Endothelial cell of umbilical vein (primary cell): ENCODE data around the gene FTSJ3. TPM values are rescaled to one million over a fixed set of nuclear protein-coding genes. Genes with fewer than 3 reads are reported as not detected.

ENCODE experiments used
- BruUV-seq: library from RNA; stranded (reverse); fragments of 400-500 nt; replicated peaks from 2 replicates; lab custom pipeline; 2021; lab: Mats Ljungman, UMichigan
- CTCF ChIA-PET: fragments of 300-600, 350-600 bp; sonication (Branson Sonifier 250); formaldehyde crosslinking; loops from one replicate; lab custom pipeline; 2021; ENCODE audit warnings: antibody characterized with exemption, inconsistent platforms; lab: Charles Lee
- POLR2A ChIA-PET: fragments of 300-600, 350-600 bp; sonication (Branson Sonifier 250); formaldehyde crosslinking; loops from one replicate; lab custom pipeline; 2021; ENCODE audit warnings: antibody characterized with exemption, inconsistent platforms; lab: Charles Lee
- DNase-seq: peaks from one replicate; pipeline ENCODE4 v3.0.0-alpha.2; 2011; ENCODE audit warnings: low read depth, low spot score
- FAIRE-seq: peaks from 2 replicates; lab custom pipeline; 2011; peaks lifted over from hg19 to GRCh38; lab: Jason Lieb, UNC
- H2AFZ ChIP-seq: 2 replicates; pipeline ENCODE4 v1.6.0; 2012; ENCODE audit warnings: low read depth, low read length, control low read depth, inconsistent platforms
- H3K27ac ChIP-seq: 2 replicates; pipeline ENCODE4 v1.5.1; 2011; ENCODE audit warnings: low read depth, mild to moderate bottlenecking, control low read depth, low read length, moderate library complexity; ENCODE audit not compliant: insufficient read depth
- H3K27me3 ChIP-seq, 2 experiments: 2 replicates each; pipeline versions ENCODE4 v1.6.0 to v1.6.1; 2011; ENCODE audit warnings: low read length in 2 of 2, mixed read lengths in 1 of 2; ENCODE audit not compliant: control insufficient read depth in 2 of 2, insufficient read depth in 2 of 2
- H3K36me3 ChIP-seq, 2 experiments: 2 replicates in 1 of 2; 3 replicates in 1 of 2; pipeline ENCODE4 v1.5.1; 2011; ENCODE audit warnings: low read length in 2 of 2, mild to moderate bottlenecking in 1 of 2, moderate library complexity in 1 of 2; ENCODE audit not compliant: control insufficient read depth in 2 of 2, insufficient read depth in 2 of 2; ENCODE audit errors: extremely low read depth in 1 of 2
- H3K4me1 ChIP-seq: 3 replicates; pipeline ENCODE4 v1.5.1; 2011; ENCODE audit warnings: mild to moderate bottlenecking, low read length; ENCODE audit not compliant: control insufficient read depth, insufficient read depth; ENCODE audit errors: extremely low read depth
- H3K4me2 ChIP-seq: 2 replicates; pipeline ENCODE4 v1.6.1; 2011; ENCODE audit warnings: low read length, control low read depth, mixed read lengths; ENCODE audit not compliant: insufficient read depth
- H3K4me3 ChIP-seq, 3 experiments: fragments of 200-600 bp in 1 of 3; sonication (generic), shearing (Covaris generic) in 1 of 3; replicated peaks in 1 of 3; 2 replicates each; pipeline ENCODE4 v1.5.1; 2011 to 2016; ENCODE audit warnings: control low read depth in 3 of 3, low read length in 3 of 3, mild to moderate bottlenecking in 2 of 3, inconsistent platforms in 1 of 3, low read depth in 1 of 3, moderate library complexity in 1 of 3; ENCODE audit not compliant: insufficient read depth in 1 of 3
- H3K79me2 ChIP-seq: 2 replicates; pipeline ENCODE4 v1.6.0; 2012; ENCODE audit warnings: low read length, inconsistent platforms; ENCODE audit not compliant: control insufficient read depth, insufficient read depth
- H3K9ac ChIP-seq: replicated peaks from 2 replicates; pipeline ENCODE3; 2011; ENCODE audit warnings: low read length, control low read depth; ENCODE audit not compliant: insufficient read depth; ENCODE audit errors: extremely low read depth
- H3K9me1 ChIP-seq: replicated peaks from 3 replicates; pipeline ENCODE4 v1.6.0; 2011; ENCODE audit warnings: mild to moderate bottlenecking, low read length; ENCODE audit not compliant: control insufficient read depth, insufficient read depth; ENCODE audit errors: extremely low read depth
- H3K9me3 ChIP-seq: replicated peaks from 2 replicates; pipeline ENCODE4 v1.5.1; 2012; ENCODE audit warnings: low read length, inconsistent platforms; ENCODE audit not compliant: control insufficient read depth, insufficient read depth
- H4K20me1 ChIP-seq: replicated peaks from 2 replicates; pipeline ENCODE3; 2011; ENCODE audit warnings: mild to moderate bottlenecking, low read length; ENCODE audit not compliant: control insufficient read depth, insufficient read depth; ENCODE audit errors: extremely low read depth
- EZH2 ChIP-seq: IDR thresholded peaks from 2 replicates; pipeline ENCODE4 v1.6.1; 2012; ENCODE audit warnings: borderline replicate concordance, low read depth, mild to moderate bottlenecking, moderate library complexity, low read length, inconsistent platforms; ENCODE audit not compliant: severe bottlenecking
- POLR2A ChIP-seq: IDR thresholded peaks from 2 replicates; pipeline ENCODE4 v1.6.1; 2012; ENCODE audit warnings: low read depth, mild to moderate bottlenecking, control low read depth, low read length
- POLR2AphosphoS5 ChIP-seq: IDR thresholded peaks from 2 replicates; pipeline ENCODE4 v1.6.1; 2012; ENCODE audit warnings: low read depth, mild to moderate bottlenecking, control low read depth, low read length, moderate library complexity; ENCODE audit not compliant: insufficient read depth
- dilution Hi-C: fragments of 300-500 bp; cut with MboI; formaldehyde crosslinking; loops from one replicate; pipeline ENCODE4 v1.15.0; 2019; ENCODE audit warnings: low sequenced_read_pairs; ENCODE audit not compliant: extremely low pct_ligation_motif_present
- intact Hi-C: fragments of 100-400 bp; cut with micrococcal nuclease; formaldehyde crosslinking; loops from one replicate; pipeline ENCODE4 v1.10.0; 2022
- polyA plus RNA-seq, 4 experiments: library from polyadenylated mRNA; depleted of rRNA in 3 of 4; stranded (reverse) in 3 of 4; unstranded in 1 of 4; fragments of >200 nt; gene quantifications; 2 replicates each; pipeline versions ENCODE4 v1.2.1 to v1.2.3, GENCODE V29; 2011 to 2012; ENCODE audit warnings: missing spikeins in 1 of 4
- total RNA-seq: library from RNA; stranded (reverse); gene quantifications from 2 replicates; pipeline ENCODE4 v1.2.3, GENCODE V29; 2021
- TF ChIP-seq, protein P1 (sequence below), 2 donors: IDR thresholded peaks; 1 replicate in 1 of 2; 2 replicates in 1 of 2; pipeline ENCODE4 v1.5.1; 2011; ENCODE audit warnings: low read length in 2 of 2, mild to moderate bottlenecking in 2 of 2, moderate library complexity in 2 of 2, control low read depth in 1 of 2, inconsistent platforms in 1 of 2, low read depth in 1 of 2; ENCODE audit not compliant: insufficient read depth in 1 of 2; ENCODE audit errors: extremely low read depth in 1 of 2
- TF ChIP-seq, protein P2 (sequence below): IDR thresholded peaks from 2 replicates; pipeline ENCODE4 v1.6.1; 2011; ENCODE audit not compliant: insufficient read depth, insufficient read length

The FTSJ3 gene
- total and polyA plus RNA-seq, 2 donors (not counting 3 experiments of a cell fraction or from before 2014, with no cell fraction given): 42.1 to 60.2 TPM

DNA sequence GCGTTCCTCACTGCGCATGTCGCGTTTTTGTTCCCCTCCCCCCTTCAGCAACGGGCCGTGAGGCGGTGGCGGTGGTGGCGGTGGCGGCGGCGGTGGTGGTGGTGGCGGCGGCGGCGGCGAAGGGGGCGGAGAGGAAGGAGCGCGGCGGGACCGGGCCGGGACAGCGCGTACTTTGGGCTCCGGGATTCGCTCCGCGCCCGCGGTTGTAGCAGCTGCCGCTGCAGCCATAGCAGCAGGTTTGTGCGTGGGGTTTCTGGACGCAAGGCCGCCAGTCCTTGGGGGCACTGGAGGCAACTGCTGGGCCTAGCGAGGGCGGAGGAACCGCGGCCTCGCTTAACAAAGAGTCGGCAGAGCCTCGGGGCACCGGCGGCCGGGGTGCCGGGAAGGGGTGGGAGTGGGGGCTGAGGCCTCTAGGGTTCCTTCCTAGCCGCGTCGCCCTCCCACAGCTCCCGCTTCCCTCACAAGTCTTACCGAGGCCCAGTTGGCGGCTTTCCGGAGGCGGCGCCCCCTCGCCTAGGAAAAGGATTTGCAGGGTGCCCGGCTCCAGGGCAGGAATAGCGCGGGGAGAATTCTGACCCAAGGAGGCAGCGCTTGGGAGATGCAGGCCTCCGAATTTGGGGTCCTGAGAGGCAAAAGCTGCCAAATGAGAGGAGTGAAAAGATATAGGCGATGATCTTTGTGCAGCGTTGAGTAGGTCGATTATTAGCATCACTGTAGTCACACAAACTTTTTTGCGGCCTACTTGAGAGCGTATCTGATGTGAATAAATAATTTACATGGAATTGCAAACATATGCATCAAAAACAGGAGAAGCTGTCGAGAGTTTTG lies 53.1 kb downstream of the FTSJ3 start, which contains the start of gene DDX42:
TSS of gene DDX42 (plus strand) at position 30 of the 828 bp plus-strand sequence. CDS start 12,880 bp downstream, outside the sequence.
- TF ChIP-seq POLR2A (no peak), POLR2AphosphoS5 (no peak), EZH2 (no peak)
- TF ChIP-seq, protein P1, sequence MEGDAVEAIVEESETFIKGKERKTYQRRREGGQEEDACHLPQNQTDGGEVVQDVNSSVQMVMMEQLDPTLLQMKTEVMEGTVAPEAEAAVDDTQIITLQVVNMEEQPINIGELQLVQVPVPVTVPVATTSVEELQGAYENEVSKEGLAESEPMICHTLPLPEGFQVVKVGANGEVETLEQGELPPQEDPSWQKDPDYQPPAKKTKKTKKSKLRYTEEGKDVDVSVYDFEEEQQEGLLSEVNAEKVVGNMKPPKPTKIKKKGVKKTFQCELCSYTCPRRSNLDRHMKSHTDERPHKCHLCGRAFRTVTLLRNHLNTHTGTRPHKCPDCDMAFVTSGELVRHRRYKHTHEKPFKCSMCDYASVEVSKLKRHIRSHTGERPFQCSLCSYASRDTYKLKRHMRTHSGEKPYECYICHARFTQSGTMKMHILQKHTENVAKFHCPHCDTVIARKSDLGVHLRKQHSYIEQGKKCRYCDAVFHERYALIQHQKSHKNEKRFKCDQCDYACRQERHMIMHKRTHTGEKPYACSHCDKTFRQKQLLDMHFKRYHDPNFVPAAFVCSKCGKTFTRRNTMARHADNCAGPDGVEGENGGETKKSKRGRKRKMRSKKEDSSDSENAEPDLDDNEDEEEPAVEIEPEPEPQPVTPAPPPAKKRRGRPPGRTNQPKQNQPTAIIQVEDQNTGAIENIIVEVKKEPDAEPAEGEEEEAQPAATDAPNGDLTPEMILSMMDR (IDR thresholded peaks at IDR 0.05; ENCODE audit: extremely low read depth in 1 of 2, insufficient read depth in 1 of 2, low read depth in 1 of 2, low read length in 2 of 2): peak in 1 of 2 donors; percentile 17
- TF ChIP-seq, protein P2, sequence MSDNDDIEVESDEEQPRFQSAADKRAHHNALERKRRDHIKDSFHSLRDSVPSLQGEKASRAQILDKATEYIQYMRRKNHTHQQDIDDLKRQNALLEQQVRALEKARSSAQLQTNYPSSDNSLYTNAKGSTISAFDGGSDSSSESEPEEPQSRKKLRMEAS: no peak
- ChIA-PET POLR2A (interaction anchor here (0.8 to 2.4 kb wide), 3 partner anchors 32 to 152 kb away, joined by 3 to 5 read pairs (median 4); partner anchors contain the start of gene MAP3K3), CTCF (interaction anchor here (0.7 to 2.4 kb wide), 10 partner anchors 7 to 349 kb away, joined by 3 to 9 read pairs (median 4); no protein-coding TSS in a partner anchor)
- no peaks in the 10 kb centered on the region for H4K20me1 ChIP-seq
- peak within 1 kb of the TSS; percentile 65 for H2AFZ ChIP-seq
- peaks cover 88% of the 10 kb centered on the region for H3K79me2 ChIP-seq
- DNase-seq (peak; percentile 80), FAIRE-seq (no peak)
- H3K27ac ChIP-seq: peak within 1 kb of the TSS; percentile 78
- H3K9ac ChIP-seq: peak within 1 kb of the TSS; percentile 90
- peak within 1 kb of the TSS; percentile 77 to 94 (median 94) for H3K4me3 ChIP-seq
- H3K9me3 ChIP-seq: no peaks in the 10 kb centered on the region
- peak within 1 kb of the TSS; percentile 98 for H3K4me2 ChIP-seq
- dilution Hi-C loops (no loop called here), intact Hi-C loops (loop anchor here (1.0 to 2.0 kb wide), 2 partner anchors 53 to 152 kb away; partner anchors contain the start of genes FTSJ3, MAP3K3 and PSMC5)
- H3K36me3 ChIP-seq: peaks cover 0 to 2% of the 10 kb centered on the region in 2 experiments
- no peaks in the 10 kb centered on the region for H3K27me3 ChIP-seq
- no TSS peak for BruUV-seq
- H3K9me1 ChIP-seq: no peaks in the 10 kb centered on the region
- peaks cover 15% of the 10 kb centered on the region for H3K4me1 ChIP-seq
